ENCODE data around the gene SLC25A12. TPM values are rescaled to one million over a fixed set of nuclear protein-coding genes. Genes with fewer than 3 reads are reported as not detected.

The SLC25A12 gene
- polyA plus RNA-seq, 2 of the 4 experiments (the other 2 are of a cell fraction), result 12.5 to 26.8 TPM

- TF ChIP-seq PBX3 (IDR thresholded peaks at IDR 0.05) (no peak), RFX5 (IDR thresholded peaks at IDR 0.05) (no peak), HEYL (CRISPR knock-in tag; IDR thresholded peaks at IDR 0.05) (no peak), KDM1A (IDR thresholded peaks at IDR 0.05; ENCODE audit: low read depth) (no peak), HOXB13 (CRISPR knock-in tag; IDR thresholded peaks at IDR 0.05; ENCODE audit: low read depth) (no peak), PHF8 (IDR thresholded peaks at IDR 0.05; ENCODE audit: borderline replicate concordance, low read depth) (no peak), CHD2 (IDR thresholded peaks at IDR 0.05; ENCODE audit: low read length, partially characterized antibody) (no peak)
- TF ChIP-seq, protein P1, sequence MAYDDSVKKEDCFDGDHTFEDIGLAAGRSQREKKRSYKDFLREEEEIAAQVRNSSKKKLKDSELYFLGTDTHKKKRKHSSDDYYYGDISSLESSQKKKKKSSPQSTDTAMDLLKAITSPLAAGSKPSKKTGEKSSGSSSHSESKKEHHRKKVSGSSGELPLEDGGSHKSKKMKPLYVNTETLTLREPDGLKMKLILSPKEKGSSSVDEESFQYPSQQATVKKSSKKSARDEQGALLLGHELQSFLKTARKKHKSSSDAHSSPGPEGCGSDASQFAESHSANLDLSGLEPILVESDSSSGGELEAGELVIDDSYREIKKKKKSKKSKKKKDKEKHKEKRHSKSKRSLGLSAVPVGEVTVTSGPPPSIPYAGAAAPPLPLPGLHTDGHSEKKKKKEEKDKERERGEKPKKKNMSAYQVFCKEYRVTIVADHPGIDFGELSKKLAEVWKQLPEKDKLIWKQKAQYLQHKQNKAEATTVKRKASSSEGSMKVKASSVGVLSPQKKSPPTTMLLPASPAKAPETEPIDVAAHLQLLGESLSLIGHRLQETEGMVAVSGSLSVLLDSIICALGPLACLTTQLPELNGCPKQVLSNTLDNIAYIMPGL (CRISPR knock-in tag; IDR thresholded peaks at IDR 0.05; ENCODE audit: borderline replicate concordance), result no peak
- POLR2A ChIA-PET, result no interaction called here
- FAIRE-seq (no peak), ATAC-seq (no peak), DNase-seq (ENCODE audit: low read depth in 1 of 2, low spot score in 1 of 2) (no peak)
- Histone ChIP-seq H3K4me1 (no peaks in the 10 kb centered on the region), H3K27ac (no peak overlapping the region), H3K4me3 (no peak overlapping the region), H3K4me2 (no peak overlapping the region), H3K9me3 (no peaks in the 10 kb centered on the region)
- CTCF ChIA-PET, result interaction anchor here (1.0 to 2.5 kb wide), 3 partner anchors 13 to 165 kb away, joined by 4 to 5 read pairs (median 4); no protein-coding TSS in a partner anchor
- WGBS (ENCODE audit: missing lambda C conversion rate), result 96% methylated on average over 4 of the region's 6 CpGs
Measured at GRCh38 chr2:171941316-171941699, 47.3 kb upstream of the SLC25A12 start.

GRCh38 chr2:171939743-171940071 lies 45.7 kb upstream of the SLC25A12 start:
- DNase-seq (ENCODE audit: low read depth in 1 of 2, low spot score in 1 of 2) (no peak), ATAC-seq (no peak), FAIRE-seq (no peak)
- Histone ChIP-seq H3K27ac (no peak overlapping the region), H3K4me3 (no peak overlapping the region), H3K9me3 (no peaks in the 10 kb centered on the region), H3K4me2 (no peak overlapping the region), H3K4me1 (no peaks in the 10 kb centered on the region)
- POLR2A ChIA-PET, result no interaction called here
- 95% methylated on average over 4 of the region's 4 CpGs for WGBS (ENCODE audit: missing lambda C conversion rate)
- CTCF ChIA-PET, result interaction anchor here (0.9 to 2.5 kb wide), 4 partner anchors 11 to 167 kb away, joined by 3 to 5 read pairs (median 3); no protein-coding TSS in a partner anchor
- TF ChIP-seq, protein P1 (CRISPR knock-in tag; IDR thresholded peaks at IDR 0.05; ENCODE audit: borderline replicate concordance), result no peak
- no peak for TF ChIP-seq NPAS2 (CRISPR knock-in tag; IDR thresholded peaks at IDR 0.05; ENCODE audit: borderline replicate concordance)
- TF ChIP-seq PHF8 (IDR thresholded peaks at IDR 0.05; ENCODE audit: borderline replicate concordance, low read depth), result no peak
- no peak for TF ChIP-seq RNF2 (IDR thresholded peaks at IDR 0.05; ENCODE audit: borderline replicate concordance, low read depth)
- no peak for TF ChIP-seq E2F6 (IDR thresholded peaks at IDR 0.05; ENCODE audit: borderline replicate concordance, low read depth)
- TF ChIP-seq ZC3H11A (IDR thresholded peaks at IDR 0.05), result no peak
- TF ChIP-seq MYC (IDR thresholded peaks at IDR 0.05; ENCODE audit: borderline replicate concordance, low read length), result no peak
- TF ChIP-seq, protein P2, sequence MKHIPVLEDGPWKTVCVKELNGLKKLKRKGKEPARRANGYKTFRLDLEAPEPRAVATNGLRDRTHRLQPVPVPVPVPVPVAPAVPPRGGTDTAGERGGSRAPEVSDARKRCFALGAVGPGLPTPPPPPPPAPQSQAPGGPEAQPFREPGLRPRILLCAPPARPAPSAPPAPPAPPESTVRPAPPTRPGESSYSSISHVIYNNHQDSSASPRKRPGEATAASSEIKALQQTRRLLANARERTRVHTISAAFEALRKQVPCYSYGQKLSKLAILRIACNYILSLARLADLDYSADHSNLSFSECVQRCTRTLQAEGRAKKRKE (CRISPR knock-in tag; IDR thresholded peaks at IDR 0.05; ENCODE audit: low read depth), result no peak
- TF ChIP-seq RCOR1 (IDR thresholded peaks at IDR 0.05; ENCODE audit: low read depth, low read length), result no peak
- no peak for TF ChIP-seq RARB (CRISPR knock-in tag; IDR thresholded peaks at IDR 0.05)
